HG03457 (cell line): Measurements from ENCODE around the gene ZNF408.

ENCODE experiments used
- ATAC-seq: cut with Tn5 transposase; IDR thresholded peaks from one replicate; pipeline ENCODE4 v1.9.1; 2021; ENCODE audit warnings: moderate number of reproducible peaks; ENCODE audit not compliant: unreplicated experiment

The ZNF408 gene

GRCh38 chr11:46675949-46676348 is 24.9 kb upstream of the ZNF408 start:
- no peak for ATAC-seq

GRCh38 chr11:46676436-46677158 is 24.2 kb upstream of the ZNF408 start:
- no peak for ATAC-seq

GRCh38 chr11:46677169-46677568 is 23.7 kb upstream of the ZNF408 start:
- no peak for ATAC-seq

- no peak for ATAC-seq
These were observed 22.7 kb upstream of the ZNF408 start for GRCh38 chr11:46677991-46678740.

- no peak for ATAC-seq
These were observed 22.1 kb upstream of the ZNF408 start for GRCh38 chr11:46678741-46679130.

- no peak for ATAC-seq
These were observed 21.3 kb upstream of the ZNF408 start for GRCh38 chr11:46679241-46680163.

- ATAC-seq, result no peak
These were observed 20.6 kb upstream of the ZNF408 start for GRCh38 chr11:46680164-46680760.

GRCh38 chr11:46680815-46681214 is 20.0 kb upstream of the ZNF408 start:
- ATAC-seq, result no peak

GRCh38 chr11:46681814-46682213 is 19.0 kb upstream of the ZNF408 start:
- ATAC-seq, result no peak

GRCh38 chr11:46682773-46683752 is 17.8 kb upstream of the ZNF408 start:
- ATAC-seq, result no peak

GRCh38 chr11:46684367-46684766 is 16.5 kb upstream of the ZNF408 start:
- no peak for ATAC-seq

- no peak for ATAC-seq
These were observed 13.7 kb upstream of the ZNF408 start for GRCh38 chr11:46686886-46687795.

GRCh38 chr11:46690702-46691101 is 10.1 kb upstream of the ZNF408 start:
- no peak for ATAC-seq

GRCh38 chr11:46692450-46692849 is 8.4 kb upstream of the ZNF408 start:
- ATAC-seq, result no peak

GRCh38 chr11:46693597-46694012 is 7.2 kb upstream of the ZNF408 start:
- ATAC-seq, result no peak

GRCh38 chr11:46694072-46694471 is 6.8 kb upstream of the ZNF408 start:
- ATAC-seq, result no peak

- no peak for ATAC-seq
These were observed 6.2 kb upstream of the ZNF408 start for GRCh38 chr11:46694607-46695006.

- no peak for ATAC-seq
These were observed 5.3 kb upstream of the ZNF408 start for GRCh38 chr11:46695345-46696211.
